ENCODE results near the gene FGF8.

DNA sequence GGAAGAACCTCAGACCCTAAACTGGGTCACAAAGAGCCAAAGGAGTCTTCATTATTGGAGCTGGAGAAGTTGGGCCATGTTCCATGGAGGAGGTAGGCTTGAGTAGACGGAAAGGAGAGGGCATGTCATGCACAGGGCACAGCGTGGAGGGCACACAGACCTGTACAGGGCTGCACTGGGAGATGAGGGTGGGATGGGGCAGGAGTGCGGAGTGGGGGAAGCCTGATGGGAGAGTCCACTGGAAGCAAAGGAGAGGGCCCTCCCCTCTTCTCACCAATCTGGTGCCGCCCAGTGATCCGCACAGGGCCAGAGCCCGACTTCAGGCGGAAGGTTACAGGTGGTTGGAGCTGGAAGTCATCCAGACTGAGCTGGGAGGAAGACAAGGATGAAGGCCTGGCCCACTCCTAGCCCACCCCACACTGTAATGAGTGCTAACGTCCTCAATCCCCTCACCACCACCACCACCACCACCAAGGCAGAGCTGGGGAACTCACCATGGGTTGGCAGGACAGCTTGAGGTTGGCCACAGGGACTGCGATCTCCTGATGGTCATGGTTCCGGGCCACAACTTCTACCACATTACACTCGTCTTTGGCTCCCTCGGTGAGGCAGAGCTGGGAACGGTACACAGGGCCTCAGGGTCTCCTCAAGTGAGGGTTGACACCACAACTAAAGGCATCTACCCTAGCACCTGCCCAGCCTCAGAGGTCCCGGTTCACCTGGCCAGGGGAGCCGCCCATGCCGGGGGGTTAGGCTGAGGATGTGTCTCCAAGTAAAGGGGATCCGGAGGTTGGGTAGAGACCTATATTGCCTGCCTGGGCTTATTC lies 6.3 kb upstream of the FGF8 start:
- no peak for TF ChIP-seq POLR2A (IDR thresholded peaks at IDR 0.05; ENCODE audit: extremely low read depth, insufficient read length)
- TF ChIP-seq CTCF (IDR thresholded peaks at IDR 0.05; ENCODE audit: low read depth, low read length): no peak
- no peak for TF ChIP-seq MYC (IDR thresholded peaks at IDR 0.05; ENCODE audit: low read depth, low read length)
- TF ChIP-seq, protein P1, sequence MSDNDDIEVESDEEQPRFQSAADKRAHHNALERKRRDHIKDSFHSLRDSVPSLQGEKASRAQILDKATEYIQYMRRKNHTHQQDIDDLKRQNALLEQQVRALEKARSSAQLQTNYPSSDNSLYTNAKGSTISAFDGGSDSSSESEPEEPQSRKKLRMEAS (IDR thresholded peaks at IDR 0.05; ENCODE audit: low read depth, low read length): no peak

Data from NB4 (cell line).